HG03558 (cell line): Measurements from ENCODE around the gene ACADS.

Experiments used
- ATAC-seq: cut with Tn5 transposase; IDR thresholded peaks from one replicate; pipeline ENCODE4 v1.9.1; 2021; ENCODE audit warnings: moderate number of reproducible peaks; ENCODE audit not compliant: unreplicated experiment; ENCODE audit errors: extremely low read depth

The ACADS gene, protein sequence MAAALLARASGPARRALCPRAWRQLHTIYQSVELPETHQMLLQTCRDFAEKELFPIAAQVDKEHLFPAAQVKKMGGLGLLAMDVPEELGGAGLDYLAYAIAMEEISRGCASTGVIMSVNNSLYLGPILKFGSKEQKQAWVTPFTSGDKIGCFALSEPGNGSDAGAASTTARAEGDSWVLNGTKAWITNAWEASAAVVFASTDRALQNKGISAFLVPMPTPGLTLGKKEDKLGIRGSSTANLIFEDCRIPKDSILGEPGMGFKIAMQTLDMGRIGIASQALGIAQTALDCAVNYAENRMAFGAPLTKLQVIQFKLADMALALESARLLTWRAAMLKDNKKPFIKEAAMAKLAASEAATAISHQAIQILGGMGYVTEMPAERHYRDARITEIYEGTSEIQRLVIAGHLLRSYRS

DNA sequence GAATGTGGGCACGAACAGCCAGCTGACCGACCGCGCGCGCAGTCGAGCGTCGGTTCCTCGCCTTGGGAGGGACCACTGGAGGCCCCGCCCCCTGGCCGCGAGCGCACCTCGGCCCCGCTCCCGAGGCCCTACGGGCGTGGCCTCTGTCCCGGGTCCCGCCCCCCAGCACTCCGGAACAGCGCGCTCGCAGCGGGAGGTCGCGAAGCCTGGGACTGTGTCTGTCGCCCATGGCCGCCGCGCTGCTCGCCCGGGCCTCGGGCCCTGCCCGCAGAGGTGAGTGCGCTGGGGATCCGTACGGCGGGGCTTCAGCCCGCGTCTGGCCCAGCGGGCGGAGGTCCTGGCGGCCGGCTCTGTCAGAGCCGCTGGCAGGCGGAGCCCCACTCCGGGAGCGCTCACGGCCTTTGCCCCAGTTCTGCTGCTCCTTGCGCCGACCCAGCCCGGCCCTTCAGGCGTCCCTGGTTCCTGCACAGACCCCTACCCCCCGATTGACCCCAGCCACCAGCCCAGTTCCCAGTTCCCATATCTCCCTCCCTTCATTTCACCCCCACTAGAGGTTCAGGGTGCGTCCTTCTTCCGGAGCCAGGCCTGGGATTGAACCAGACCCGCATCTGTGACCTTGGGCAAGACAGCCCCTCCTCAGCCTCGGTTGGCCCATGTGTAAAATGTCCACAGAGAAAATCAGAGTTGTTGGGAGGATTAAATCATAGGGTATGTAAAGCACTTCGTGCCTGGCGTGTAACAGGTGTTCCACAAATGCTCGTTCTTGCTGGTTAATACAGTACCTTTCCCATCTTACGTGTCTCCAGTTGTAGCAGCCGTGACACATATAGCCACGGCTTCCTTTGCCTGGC lies at the start of gene ACADS:
ACADS (plus strand) TSS at position 168 of the 851 bp plus-strand sequence; CDS start at position 228, 60 bp downstream.
- peak; percentile 84 for ATAC-seq

DNA sequence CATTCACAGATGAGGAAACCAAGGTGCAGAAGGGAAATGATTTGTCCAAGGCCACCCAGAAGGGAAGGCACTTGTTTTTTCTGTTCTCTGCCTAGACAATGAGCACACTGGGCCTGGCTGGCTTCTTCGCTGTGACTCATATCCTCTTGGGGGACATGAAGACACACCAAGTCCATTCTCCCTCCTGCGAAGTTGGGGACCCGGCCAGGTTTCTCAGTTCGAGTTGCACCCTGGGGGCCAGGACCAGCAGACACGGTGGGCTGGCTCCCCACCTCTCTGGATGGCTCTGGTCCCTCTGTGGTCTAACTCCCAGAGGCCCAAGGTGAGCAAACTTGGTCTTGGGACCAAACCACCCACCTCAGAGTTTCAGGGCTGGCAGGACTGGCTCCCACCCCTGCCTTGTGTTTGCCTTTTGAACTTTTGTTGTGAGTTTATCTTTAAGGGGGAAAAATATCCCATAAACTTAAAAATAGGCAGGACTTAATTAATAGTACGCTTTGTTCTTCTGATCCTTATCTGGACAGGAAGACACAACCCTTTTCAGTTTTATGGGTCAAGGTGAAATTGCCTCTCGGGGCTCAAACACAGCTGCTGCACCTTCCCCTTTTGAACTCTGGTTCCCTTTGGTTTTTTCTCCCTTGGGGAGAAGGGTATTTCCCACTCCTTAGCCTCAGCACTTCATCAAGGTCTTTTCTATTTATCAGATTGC lies 47.7 kb upstream of the ACADS start:
- no peak for ATAC-seq

DNA sequence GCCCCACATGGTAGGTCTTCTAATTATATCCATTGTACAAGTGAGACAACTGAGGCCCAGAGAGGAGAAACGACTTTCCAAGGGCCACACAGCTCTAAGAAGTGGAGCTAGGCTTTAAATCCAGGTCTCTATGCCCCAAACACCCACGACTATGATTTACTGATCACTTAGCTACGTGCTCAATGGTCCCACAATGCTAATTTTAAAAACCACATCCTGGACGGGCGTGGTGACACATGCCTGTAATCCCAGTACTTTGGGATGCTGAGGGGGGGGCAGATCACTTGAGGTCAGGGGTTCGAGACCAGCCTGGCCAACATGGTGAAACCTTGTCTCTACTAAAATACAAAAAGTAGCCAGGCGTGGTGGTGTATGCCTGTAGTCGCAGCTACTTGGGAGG lies 47.1 kb upstream of the ACADS start:
- ATAC-seq: no peak

DNA sequence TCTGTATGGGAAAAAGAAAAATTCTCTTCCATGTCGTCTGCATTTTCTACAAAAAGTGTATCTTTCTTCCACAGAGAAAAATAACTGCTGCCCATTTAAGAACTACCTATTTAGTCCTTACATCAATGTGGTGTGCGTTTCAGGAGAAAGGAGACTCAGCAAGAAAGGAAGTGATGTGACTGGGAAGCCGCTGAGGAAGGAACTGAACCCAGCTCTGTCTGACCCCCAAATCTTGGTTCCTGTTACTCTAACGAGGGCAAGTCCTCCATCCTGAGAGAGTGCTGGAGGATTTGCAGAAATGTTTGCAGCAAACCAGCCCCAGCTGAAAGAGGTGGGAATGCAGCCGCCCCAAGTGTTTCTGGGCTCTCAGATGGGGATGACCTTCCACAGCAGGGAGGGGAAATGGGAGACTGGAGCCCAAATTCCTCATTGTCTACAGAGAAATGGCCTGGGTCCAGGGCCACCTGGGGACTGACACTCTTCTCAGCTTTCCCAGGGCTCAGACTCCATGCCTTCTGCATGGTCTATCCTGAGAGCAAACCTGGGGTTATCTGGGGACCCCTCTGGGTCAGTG lies 45.4 kb upstream of the ACADS start:
- no peak for ATAC-seq

DNA sequence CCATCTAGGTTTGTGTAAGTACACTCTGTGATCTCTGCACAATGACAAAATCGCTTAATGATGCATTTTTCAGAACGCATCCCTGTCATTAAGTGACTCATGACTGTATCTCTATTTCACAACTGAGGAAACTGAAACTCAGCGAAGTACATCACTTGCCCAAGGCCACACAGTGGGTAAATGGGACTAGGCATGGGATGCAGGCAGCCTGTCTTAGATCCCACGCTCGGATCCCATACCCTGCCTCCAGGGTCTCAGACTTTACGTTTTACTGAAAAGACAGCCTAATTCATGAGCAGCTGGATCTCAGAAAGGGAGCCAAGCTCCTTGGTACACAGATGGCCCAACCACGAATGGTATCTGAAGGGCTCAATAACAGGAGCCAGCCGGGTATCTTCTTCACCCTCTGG lies 41.1 kb upstream of the ACADS start:
- ATAC-seq: no peak

DNA sequence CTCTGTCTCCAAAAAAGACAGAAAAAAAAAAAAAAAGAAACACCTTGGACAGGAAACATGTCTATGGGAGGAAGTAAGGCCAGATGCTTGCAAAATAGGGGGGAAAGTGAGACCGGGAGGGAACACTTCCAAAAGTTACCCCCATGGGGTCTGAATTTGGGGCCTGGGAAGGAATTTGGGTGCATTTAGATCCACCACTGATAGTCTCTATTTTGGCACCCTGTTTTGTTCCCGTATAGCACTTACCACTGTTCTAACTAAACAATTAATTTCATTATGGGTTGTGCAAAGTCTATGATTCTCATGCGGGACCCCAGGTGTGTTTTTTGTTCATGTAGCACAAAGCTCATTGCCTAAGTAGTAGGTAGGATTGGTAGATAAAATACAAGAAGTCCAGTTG lies 40.1 kb upstream of the ACADS start:
- ATAC-seq: no peak

DNA sequence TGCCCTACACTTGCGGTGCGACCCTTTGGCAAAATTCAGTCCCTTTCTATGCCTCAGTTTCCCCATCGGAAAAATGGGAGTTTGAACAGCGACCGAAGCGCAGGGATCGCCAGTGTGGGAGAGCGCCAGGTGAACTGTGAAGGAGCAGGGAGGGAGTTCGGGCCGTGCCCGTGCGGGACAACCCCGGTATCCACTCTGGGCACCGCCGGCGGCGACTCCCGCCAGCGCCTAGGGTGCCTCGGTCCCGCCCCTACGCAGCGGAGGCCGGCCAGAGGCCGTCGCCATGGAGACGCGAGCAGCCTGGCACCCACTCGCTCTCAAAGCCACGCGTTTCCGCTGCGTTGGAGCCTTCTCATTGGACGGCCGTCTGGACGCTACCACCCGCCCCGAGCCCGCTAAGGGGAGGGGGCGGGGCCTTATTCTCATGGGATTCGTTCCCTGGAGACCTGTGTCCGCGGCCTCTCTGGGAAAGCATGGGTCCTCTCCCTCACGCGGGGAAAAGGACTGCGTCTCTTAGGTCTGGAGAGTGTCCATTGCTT lies 39.4 kb upstream of the ACADS start:
- ATAC-seq: peak; percentile 64

DNA sequence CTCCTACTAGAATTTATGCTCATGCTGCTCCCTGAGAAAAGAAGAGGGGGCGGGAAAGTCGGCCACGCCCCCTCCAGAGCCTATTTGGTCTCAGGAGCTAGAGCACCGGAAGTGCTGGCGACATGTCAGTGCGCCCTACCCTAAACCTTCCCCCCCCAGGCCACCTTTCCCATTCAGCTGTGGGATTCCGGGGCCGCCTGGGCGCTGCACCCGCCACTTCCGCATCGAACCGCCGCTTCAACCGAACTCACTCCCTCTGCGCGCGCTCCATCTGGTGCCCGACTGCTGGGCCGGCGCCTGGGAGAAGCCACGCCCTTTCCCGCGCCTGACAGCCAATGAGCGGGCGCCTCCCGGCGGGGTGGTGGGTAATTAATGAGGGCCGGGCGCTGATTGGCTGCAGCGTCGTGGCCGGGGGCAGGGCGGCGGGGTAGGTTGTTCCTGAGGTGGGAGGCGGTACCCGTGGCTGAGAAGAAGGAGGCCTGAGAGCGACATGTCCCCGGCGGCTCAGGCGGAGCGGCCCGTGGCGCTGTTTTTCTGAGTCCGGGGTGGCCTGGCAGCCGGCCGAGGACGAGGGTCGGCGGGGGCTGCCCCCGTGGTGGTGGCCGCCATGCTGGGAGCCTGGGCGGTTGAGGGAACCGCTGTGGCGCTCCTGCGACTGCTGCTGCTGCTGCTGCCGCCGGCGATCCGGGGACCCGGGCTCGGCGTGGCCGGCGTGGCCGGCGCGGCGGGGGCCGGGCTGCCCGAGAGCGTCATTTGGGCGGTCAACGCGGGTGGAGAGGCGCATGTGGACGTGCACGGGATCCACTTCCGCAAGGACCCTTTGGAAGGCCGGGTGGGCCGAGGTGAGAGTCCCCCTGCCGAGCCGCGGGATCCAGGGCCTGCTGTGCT lies 38.7 kb upstream of the ACADS start, which contains the start of gene MLEC:
MLEC (plus strand) TSS at position 460 of the 888 bp plus-strand sequence; CDS start at position 608, 148 bp downstream.
- peak; percentile 28 for ATAC-seq

DNA sequence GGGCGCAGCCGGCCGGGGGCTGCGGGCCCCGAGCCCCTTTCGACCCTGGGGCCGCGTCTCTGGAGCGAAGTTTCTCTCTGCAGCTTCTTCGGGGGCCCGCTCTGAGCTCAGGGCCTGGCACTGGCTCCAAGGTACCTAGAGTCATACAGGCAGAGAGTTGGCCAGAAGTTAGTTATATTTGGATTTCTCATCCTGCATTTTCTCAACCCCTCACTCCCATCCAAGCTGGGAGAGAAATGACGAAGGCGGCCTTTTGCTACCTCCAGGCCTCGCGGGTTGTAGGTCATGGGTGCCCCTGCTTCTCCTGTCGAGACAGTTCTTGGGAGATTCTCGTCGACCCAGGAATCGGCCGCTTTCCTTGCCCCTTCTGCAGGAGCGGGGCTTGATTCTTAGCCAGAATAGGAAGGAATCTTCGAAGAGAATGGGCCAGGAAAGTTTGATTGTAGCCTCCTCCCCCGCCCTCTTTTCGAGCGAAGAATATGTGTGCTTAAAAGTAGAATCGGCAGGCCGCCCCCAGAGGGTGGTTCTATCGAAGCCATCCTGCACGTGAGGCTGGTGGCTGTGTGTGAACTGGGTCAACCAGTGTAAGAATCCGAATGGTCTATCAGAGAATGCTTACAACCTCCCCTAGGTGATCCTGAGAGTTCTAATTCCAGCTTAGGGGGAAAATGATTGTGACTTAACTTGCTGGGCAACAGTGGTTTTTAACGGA lies 37.9 kb upstream of the ACADS start:
- no peak for ATAC-seq

GRCh38 chr12:120688527-120689071 lies 37.0 kb upstream of the ACADS start:
- no peak for ATAC-seq

- ATAC-seq: no peak
These were observed 36.1 kb upstream of the ACADS start for GRCh38 chr12:120689397-120690082.

GRCh38 chr12:120690083-120690450 lies 35.6 kb upstream of the ACADS start:
- ATAC-seq: no peak

DNA sequence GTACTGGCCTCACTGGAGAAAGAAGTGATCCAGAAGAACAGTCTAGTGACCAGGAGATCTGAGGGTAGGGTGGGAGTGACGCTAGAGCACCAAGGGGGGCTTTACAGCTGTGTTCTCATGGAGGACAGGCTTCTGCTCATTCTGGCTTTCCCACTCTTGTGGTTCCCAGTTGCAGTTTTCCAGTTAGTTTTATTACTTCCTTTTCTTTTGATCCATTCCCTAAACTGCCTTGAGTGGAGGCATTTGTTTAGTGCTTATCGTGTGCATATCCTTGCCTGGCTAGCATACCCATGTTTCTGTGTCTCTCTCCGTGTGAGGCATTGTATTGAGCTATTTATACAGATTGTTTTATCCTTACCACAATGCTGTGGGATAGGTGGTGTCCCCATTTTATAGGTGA lies 34.6 kb upstream of the ACADS start:
- ATAC-seq: no peak

GRCh38 chr12:120692524-120693033 lies 33.0 kb upstream of the ACADS start:
- no peak for ATAC-seq

- ATAC-seq: no peak
These were observed 31.8 kb upstream of the ACADS start for GRCh38 chr12:120693848-120694247.

DNA sequence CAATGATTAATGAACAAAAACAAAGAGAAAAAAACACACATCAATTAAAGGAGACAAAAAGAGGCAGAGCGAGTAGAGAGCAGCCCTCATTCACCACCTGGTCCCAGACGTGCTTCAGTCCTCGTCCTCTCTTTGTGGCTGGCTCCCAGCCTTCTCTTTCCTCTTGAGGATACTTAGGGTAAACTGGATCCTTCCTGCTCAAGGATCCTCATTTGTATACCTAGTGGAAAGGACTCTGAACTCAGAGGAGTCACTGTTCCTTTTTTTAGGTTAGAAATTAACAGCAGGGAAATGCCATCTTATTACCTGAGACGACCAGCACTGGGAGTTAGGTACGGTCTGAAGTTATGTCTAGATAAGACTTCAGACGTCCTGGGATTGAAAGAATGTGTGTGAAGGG lies 29.0 kb upstream of the ACADS start:
- no peak for ATAC-seq

DNA sequence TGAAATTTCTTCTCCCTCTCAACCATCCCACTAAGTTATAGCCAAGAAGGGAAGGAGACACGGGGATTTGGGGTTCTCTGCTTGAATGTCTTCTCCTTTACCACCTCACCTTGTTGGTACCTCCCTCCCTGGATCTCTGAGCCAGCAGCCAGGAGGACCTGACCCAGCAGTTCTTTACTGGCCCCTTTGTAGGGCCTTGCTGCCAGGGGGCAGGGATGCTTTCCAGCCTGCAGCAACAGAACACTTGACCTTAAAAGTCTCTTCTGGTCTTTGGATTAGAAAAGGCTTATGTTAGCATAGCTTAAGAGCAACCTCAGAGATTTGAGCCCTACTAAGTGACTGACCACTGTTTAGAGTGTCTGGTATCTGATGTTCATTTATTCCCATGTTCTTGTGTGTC lies 28.3 kb upstream of the ACADS start:
- ATAC-seq: no peak
